Activated T-cell treated with anti-CD3 and anti-CD28 coated beads, Interleukin-2, amount 50 U/mL, for 72 hours (primary cell): ENCODE data around the gene NFIX. TPM values are rescaled to one million over a fixed set of nuclear protein-coding genes. Genes with fewer than 3 reads are reported as not detected.

Experiments
- total RNA-seq, 2 donors: library from RNA; stranded (reverse); gene quantifications; one replicate each; pipeline ENCODE4 v1.2.3, GENCODE V29; 2022

Gene NFIX
- total RNA-seq, 2 donors from 2014 or later = 2.2 to 2.8 TPM

Other genes starting within 250 kb of the NFIX start
- gene BEST2, start 243.7 kb upstream of the NFIX start, total RNA-seq = not detected
- 10 to 100 TPM; 38.8 to 41.0 TPM for gene HOOK2, start 219.9 kb upstream of the NFIX start, total RNA-seq
- gene JUNB, start 204.0 kb upstream of the NFIX start, total RNA-seq = 100 to 1,000 TPM; 574 to 618 TPM
- 100 to 1,000 TPM; 202 to 223 TPM for gene PRDX2, start 193.7 kb upstream of the NFIX start, total RNA-seq
- gene THSD8, start 193.4 kb upstream of the NFIX start, total RNA-seq = 10 to 100 TPM; 23.7 to 27.1 TPM
- 10 to 100 TPM; 29.6 to 31.1 TPM for gene RNASEH2A, start 188.9 kb upstream of the NFIX start, total RNA-seq
- not detected for gene RTBDN, start 160.9 kb upstream of the NFIX start, total RNA-seq
- gene MAST1, start 157.0 kb upstream of the NFIX start, total RNA-seq = 1 to 10 TPM; 5.8 to 6.0 TPM
- gene DNASE2, start 114.0 kb upstream of the NFIX start, total RNA-seq = 10 to 100 TPM; 34.5 to 39.1 TPM
- under 1 TPM; 0.19 to 0.58 TPM for gene KLF1, start 108.3 kb upstream of the NFIX start, total RNA-seq
- 10 to 100 TPM; 23.2 to 25.1 TPM for gene GCDH, start 104.3 kb upstream of the NFIX start, total RNA-seq
- 1 to 10 TPM; 3.1 to 4.5 TPM for gene SYCE2, start 76.2 kb upstream of the NFIX start, total RNA-seq
- gene FARSA, start 61.8 kb upstream of the NFIX start, total RNA-seq = 10 to 100 TPM; 63.4 to 70.4 TPM
- 100 to 1,000 TPM; 458 to 489 TPM for gene CALR, start 56.9 kb upstream of the NFIX start, total RNA-seq
- 100 to 1,000 TPM; 159 to 189 TPM for gene RAD23A, start 49.6 kb upstream of the NFIX start, total RNA-seq
- 10 to 100 TPM; 15.9 to 16.4 TPM for gene GADD45GIP1, start 38.3 kb upstream of the NFIX start, total RNA-seq
- gene DAND5, start 25.9 kb upstream of the NFIX start, total RNA-seq = under 1 TPM; 0.12 to 0.32 TPM
- 1 to 10 TPM; 4.8 to 6.3 TPM for gene LYL1, start 107.4 kb downstream of the NFIX start, total RNA-seq
- gene TRMT1, start 121.3 kb downstream of the NFIX start, total RNA-seq = 10 to 100 TPM; 41.0 to 46.0 TPM
- gene NACC1, start 122.8 kb downstream of the NFIX start, total RNA-seq = 10 to 100 TPM; 53.6 to 76.0 TPM
- gene STX10, start 154.9 kb downstream of the NFIX start, total RNA-seq = 10 to 100 TPM; 73.9 to 89.9 TPM
- gene IER2, start 154.9 kb downstream of the NFIX start, total RNA-seq = 100 to 1,000 TPM; 168 to 184 TPM